Natural killer cell (primary cell): Measurements from ENCODE around the gene DYRK3. TPM values are rescaled to one million over a fixed set of nuclear protein-coding genes. Genes with fewer than 3 reads are reported as not detected.

Experiments
- ATAC-seq, 3 donors: fragments of 150-1000 bp in 2 of 3; fragments of 200-7000 bp in 1 of 3; cut with Tn5 transposase; 1 replicate in 1 of 3; 2 replicates in 2 of 3; pipeline ENCODE4 v1.10.0; 2021; ENCODE audit warnings: mild to moderate bottlenecking in 2 of 3, moderate library complexity in 2 of 3
- DNase-seq, 2 donors: peaks; one replicate each; pipeline versions ENCODE4 v3.0.0 to v3.0.0-alpha.2; 2013 to 2021; ENCODE audit warnings: mixed read lengths in 1 of 2
- H3K27ac ChIP-seq: one replicate; pipeline ENCODE4 v1.5.1; 2013; ENCODE audit warnings: mild to moderate bottlenecking, low read length
- H3K27me3 ChIP-seq: one replicate; pipeline ENCODE4 v1.6.1; 2013; ENCODE audit warnings: low read length; ENCODE audit not compliant: control insufficient read depth, insufficient read depth
- H3K36me3 ChIP-seq: one replicate; pipeline ENCODE4 v1.6.1; 2013; ENCODE audit warnings: low read length; ENCODE audit not compliant: control insufficient read depth, insufficient read depth
- H3K4me1 ChIP-seq: one replicate; pipeline ENCODE4 v1.6.1; 2013; ENCODE audit warnings: low read length; ENCODE audit not compliant: control insufficient read depth, insufficient read depth
- H3K4me3 ChIP-seq: one replicate; pipeline ENCODE4 v1.5.1; 2013; ENCODE audit warnings: low read length
- H3K9me3 ChIP-seq: one replicate; pipeline ENCODE4 v1.6.1; 2013; ENCODE audit warnings: low read length; ENCODE audit not compliant: control insufficient read depth, insufficient read depth
- H3K27ac Mint-ChIP-seq, 2 donors: one replicate each; pipeline ENCODE4 v1.8.0; 2022; ENCODE audit warnings: mild to moderate bottlenecking in 2 of 2, mixed read lengths in 2 of 2, moderate library complexity in 1 of 2
- H3K27me3 Mint-ChIP-seq, 2 donors: one replicate each; pipeline ENCODE4 v1.8.0; 2022; ENCODE audit warnings: low read depth in 2 of 2, mixed read lengths in 2 of 2
- H3K36me3 Mint-ChIP-seq: one replicate; pipeline ENCODE4 v1.8.0; 2022; ENCODE audit warnings: mixed read lengths
- H3K4me1 Mint-ChIP-seq, 2 donors: one replicate each; pipeline ENCODE4 v1.8.0; 2022; ENCODE audit warnings: mixed read lengths in 2 of 2
- H3K4me3 Mint-ChIP-seq: one replicate; pipeline ENCODE4 v1.8.0; 2022; ENCODE audit warnings: mild to moderate bottlenecking, moderate library complexity, mixed read lengths
- H3K9me3 Mint-ChIP-seq, 2 donors: one replicate each; pipeline ENCODE4 v1.8.0; 2022; ENCODE audit warnings: mixed read lengths in 2 of 2
- WGBS: methylation state at CpG from one replicate; pipeline ENCODE4 v1.1.7; 2013; ENCODE audit warnings: missing lambda C conversion rate; ENCODE audit not compliant: insufficient coverage; 5-methylcytosine and 5-hydroxymethylcytosine counted together
- intact Hi-C: fragments of 100-400 bp; cut with micrococcal nuclease; formaldehyde crosslinking; loops from one replicate; pipeline ENCODE4 v1.14.2; 2022
- total RNA-seq, 4 donors: library from RNA; stranded (reverse); fragments of 120-200 nt in 1 of 4; gene quantifications; one replicate each; pipeline versions ENCODE4 v1.2.3 to v1.2.4, GENCODE V29; 2013 to 2022
- TF ChIP-seq, protein P1 (sequence below): fragments of 200-600 bp; IDR thresholded peaks from one replicate; pipeline ENCODE4 v1.8.0; 2022; ENCODE audit warnings: antibody characterized with exemption

The DYRK3 gene
- total RNA-seq, 3 donors from 2014 or later (not counting 1 experiment from before 2014, with no cell fraction given) = 0.16 to 0.66 (median 0.43) TPM

DNA sequence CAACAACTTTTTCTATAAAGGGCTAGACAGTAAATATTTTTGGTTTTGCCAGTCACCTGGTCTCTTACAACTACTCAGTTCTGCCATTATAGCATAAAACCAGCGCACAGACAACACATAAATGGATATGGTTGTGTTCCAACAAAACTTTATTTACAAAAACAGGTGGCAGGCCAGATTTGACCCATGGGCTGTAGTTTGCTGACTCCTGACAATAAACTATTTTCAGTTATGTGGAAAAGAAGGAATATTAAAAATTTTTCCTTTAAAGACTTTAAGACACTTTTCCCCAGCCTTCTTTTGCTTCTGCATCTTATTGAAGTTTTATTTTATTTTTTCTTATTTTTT is 39.0 kb upstream of the DYRK3 start:
- Mint-ChIP-seq H3K4me3 (no peak overlapping the region), H3K27me3 (no peaks in the 10 kb centered on the region), H3K9me3 (no peaks in the 10 kb centered on the region), H3K27ac (peak overlapping the region in 1 of 2 donors; percentile 89), H3K36me3 (peaks cover 6% of the 10 kb centered on the region), H3K4me1 (peaks cover 28 to 30% of the 10 kb centered on the region in 2 donors)
- H3K27me3 ChIP-seq = no peaks in the 10 kb centered on the region
- TF ChIP-seq, protein P1, sequence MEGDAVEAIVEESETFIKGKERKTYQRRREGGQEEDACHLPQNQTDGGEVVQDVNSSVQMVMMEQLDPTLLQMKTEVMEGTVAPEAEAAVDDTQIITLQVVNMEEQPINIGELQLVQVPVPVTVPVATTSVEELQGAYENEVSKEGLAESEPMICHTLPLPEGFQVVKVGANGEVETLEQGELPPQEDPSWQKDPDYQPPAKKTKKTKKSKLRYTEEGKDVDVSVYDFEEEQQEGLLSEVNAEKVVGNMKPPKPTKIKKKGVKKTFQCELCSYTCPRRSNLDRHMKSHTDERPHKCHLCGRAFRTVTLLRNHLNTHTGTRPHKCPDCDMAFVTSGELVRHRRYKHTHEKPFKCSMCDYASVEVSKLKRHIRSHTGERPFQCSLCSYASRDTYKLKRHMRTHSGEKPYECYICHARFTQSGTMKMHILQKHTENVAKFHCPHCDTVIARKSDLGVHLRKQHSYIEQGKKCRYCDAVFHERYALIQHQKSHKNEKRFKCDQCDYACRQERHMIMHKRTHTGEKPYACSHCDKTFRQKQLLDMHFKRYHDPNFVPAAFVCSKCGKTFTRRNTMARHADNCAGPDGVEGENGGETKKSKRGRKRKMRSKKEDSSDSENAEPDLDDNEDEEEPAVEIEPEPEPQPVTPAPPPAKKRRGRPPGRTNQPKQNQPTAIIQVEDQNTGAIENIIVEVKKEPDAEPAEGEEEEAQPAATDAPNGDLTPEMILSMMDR = no peak
- intact Hi-C loops = no loop called here
- H3K4me1 ChIP-seq = peaks cover 14% of the 10 kb centered on the region
- ATAC-seq = no peak
- no CpG with 5 or more reads among the region's 1 CpG for WGBS
- no peak overlapping the region for H3K27ac ChIP-seq
- no peak overlapping the region for H3K4me3 ChIP-seq
- DNase-seq = no peak
- peaks cover 76% of the 10 kb centered on the region for H3K36me3 ChIP-seq
- no peaks in the 10 kb centered on the region for H3K9me3 ChIP-seq

DNA sequence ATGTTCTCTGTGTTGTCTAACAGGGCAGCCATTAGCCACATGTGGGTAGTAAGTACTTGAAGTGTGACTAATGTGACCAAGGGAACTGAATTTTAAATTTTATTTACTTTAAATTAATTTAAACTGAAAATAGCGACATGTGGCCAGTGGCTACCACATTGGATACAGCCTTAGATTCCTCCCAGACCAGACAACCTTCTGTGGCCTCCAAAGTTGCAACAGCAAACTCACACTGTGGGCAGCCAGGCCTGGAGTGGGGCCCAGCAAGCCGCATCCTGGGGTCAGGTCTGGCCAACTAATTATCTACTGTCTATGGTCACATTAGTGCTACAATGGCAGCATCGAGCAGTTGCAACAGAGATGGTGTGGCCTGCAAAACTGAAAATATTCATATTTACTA is 34.8 kb upstream of the DYRK3 start:
- H3K36me3 Mint-ChIP-seq = peaks cover 6% of the 10 kb centered on the region
- no peaks in the 10 kb centered on the region for H3K27me3 Mint-ChIP-seq
- Histone ChIP-seq H3K9me3 (no peaks in the 10 kb centered on the region), H3K4me1 (no peaks in the 10 kb centered on the region), H3K27me3 (no peaks in the 10 kb centered on the region), H3K36me3 (peaks cover 78% of the 10 kb centered on the region), H3K4me3 (no peak overlapping the region), H3K27ac (no peak overlapping the region)
- WGBS = 97% methylated on average over 3 of the region's 3 CpGs
- H3K4me3 Mint-ChIP-seq = no peak overlapping the region
- H3K9me3 Mint-ChIP-seq = no peaks in the 10 kb centered on the region
- intact Hi-C loops = loop anchor here (10.0 kb wide), 1 partner anchor 64 kb away; no protein-coding TSS in a partner anchor
- DNase-seq (no peak), ATAC-seq (no peak)
- no peak overlapping the region for H3K27ac Mint-ChIP-seq
- peaks cover 0 to 4% of the 10 kb centered on the region in 2 donors for H3K4me1 Mint-ChIP-seq
- TF ChIP-seq, protein P1 = no peak

DNA sequence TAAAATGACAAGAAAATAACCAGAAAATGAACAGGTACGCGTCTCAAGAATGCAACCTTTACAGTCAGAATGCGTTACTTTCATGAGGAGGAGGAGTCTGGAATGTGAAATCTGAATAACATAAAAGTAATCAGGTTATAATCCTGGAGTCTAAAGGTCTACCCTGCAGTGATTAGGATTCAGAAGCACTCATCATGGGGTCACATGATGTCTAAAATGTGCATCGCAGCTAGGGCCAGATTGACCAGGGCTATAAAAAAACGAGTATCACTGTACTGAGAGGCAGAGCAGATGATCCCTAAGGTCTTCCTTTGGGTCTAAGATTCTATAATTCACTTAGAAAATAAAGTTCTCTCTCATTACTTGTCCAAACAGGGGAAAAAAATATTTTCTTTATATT is 30.5 kb upstream of the DYRK3 start:
- TF ChIP-seq, protein P1 = no peak
- Mint-ChIP-seq H3K27ac (no peak overlapping the region), H3K4me3 (no peak overlapping the region), H3K27me3 (no peaks in the 10 kb centered on the region), H3K36me3 (peaks cover 8% of the 10 kb centered on the region), H3K4me1 (peaks cover 0 to 5% of the 10 kb centered on the region in 2 donors), H3K9me3 (no peaks in the 10 kb centered on the region)
- ATAC-seq (no peak), DNase-seq (no peak)
- Histone ChIP-seq H3K36me3 (peaks cover 69% of the 10 kb centered on the region), H3K4me1 (no peaks in the 10 kb centered on the region), H3K27ac (no peak overlapping the region), H3K4me3 (no peak overlapping the region), H3K9me3 (no peaks in the 10 kb centered on the region), H3K27me3 (no peaks in the 10 kb centered on the region)
- intact Hi-C loops = loop anchor here (10.0 kb wide), 1 partner anchor 60 kb away; no protein-coding TSS in a partner anchor
- WGBS = 94% methylated on average over 5 of the region's 5 CpGs

DNA sequence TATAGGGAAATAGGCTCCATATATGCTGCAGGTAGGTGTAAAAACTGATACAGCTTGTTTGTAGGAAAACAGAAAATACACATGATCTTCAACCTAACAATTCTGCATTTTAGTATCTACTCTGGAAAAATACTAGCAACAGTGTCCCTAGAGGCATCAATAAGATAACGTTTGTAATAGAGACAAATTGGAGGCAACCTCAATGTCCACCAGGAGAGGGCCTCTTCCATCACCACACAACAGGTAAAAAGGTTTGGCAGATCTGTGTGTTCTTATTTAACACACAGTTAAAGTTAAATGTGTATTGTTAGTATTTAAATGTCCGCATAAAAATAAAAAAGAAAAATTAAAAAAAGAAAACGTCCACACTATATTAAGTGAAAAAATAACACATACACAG is 28.5 kb upstream of the DYRK3 start:
- Mint-ChIP-seq H3K4me3 (no peak overlapping the region), H3K27me3 (no peaks in the 10 kb centered on the region), H3K4me1 (peaks cover 12 to 16% of the 10 kb centered on the region in 2 donors), H3K9me3 (no peaks in the 10 kb centered on the region), H3K27ac (no peak overlapping the region), H3K36me3 (peaks cover 8% of the 10 kb centered on the region)
- no peaks in the 10 kb centered on the region for H3K27me3 ChIP-seq
- H3K36me3 ChIP-seq = peaks cover 53% of the 10 kb centered on the region
- intact Hi-C loops = loop anchor here (10.0 kb wide), 1 partner anchor 58 kb away; no protein-coding TSS in a partner anchor
- no peak overlapping the region for H3K4me3 ChIP-seq
- H3K9me3 ChIP-seq = no peaks in the 10 kb centered on the region
- no peak overlapping the region for H3K27ac ChIP-seq
- no CpG with 5 or more reads among the region's 3 CpGs for WGBS
- peaks cover 6% of the 10 kb centered on the region for H3K4me1 ChIP-seq
- DNase-seq (peak in 1 of 2 donors; percentile 39), ATAC-seq (peak in 1 of 3 donors; percentile 38)
- TF ChIP-seq, protein P1 = no peak
